PC-3 (cell line): ENCODE measurements around the gene CDH4.

Experiments used
- EZH2 ChIP-seq: fragments of 300-600 bp; sonication (generic); IDR thresholded peaks from one replicate; pipeline ENCODE4 v1.6.1; 2017; ENCODE audit warnings: antibody characterized with exemption, mild to moderate bottlenecking, low read length; ENCODE audit not compliant: unreplicated experiment
- TF ChIP-seq, protein P1 (sequence below): fragments of 300-600 bp; sonication (generic); conservative IDR thresholded peaks from 2 replicates; pipeline ENCODE4 v1.5.1; 2017; ENCODE audit warnings: antibody characterized with exemption, low read depth, mild to moderate bottlenecking, low read length

DNA sequence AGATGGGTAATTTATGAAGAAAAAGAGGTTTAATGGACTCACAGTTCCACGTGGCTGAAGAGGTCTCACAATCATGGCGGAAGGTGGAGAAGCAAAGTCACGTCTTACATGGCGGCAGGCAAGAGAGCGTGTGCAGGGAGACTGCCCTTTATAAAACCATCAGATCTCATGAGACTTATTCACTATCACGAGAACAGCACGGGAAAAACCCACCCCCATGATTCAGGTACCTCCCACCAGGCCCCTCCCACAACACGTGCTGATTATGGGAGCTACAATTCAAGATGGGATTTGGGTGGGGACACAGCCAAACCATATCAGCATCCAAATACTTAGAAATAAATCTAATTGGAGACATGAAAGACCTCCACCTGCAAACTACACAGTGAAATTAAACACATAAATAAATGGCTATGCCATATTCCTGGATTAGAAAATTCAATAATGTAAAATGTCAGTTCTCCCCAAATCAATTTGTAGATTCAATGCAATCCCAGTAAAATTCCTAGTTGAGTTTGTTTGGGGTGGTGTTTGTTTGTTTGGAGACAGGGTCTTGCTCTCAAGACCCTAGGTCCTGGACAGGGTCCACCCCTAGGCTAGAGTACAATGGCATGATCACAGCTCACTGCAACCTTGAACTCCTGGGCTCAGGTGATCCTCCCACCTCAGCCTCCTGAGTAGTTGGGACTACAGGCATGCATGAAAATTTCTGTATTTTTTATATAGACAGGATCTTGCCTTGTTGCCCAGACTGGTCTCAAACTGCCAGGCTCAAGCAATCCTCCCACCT is 712.0 kb downstream of the CDH4 start:
- TF ChIP-seq, protein P1, sequence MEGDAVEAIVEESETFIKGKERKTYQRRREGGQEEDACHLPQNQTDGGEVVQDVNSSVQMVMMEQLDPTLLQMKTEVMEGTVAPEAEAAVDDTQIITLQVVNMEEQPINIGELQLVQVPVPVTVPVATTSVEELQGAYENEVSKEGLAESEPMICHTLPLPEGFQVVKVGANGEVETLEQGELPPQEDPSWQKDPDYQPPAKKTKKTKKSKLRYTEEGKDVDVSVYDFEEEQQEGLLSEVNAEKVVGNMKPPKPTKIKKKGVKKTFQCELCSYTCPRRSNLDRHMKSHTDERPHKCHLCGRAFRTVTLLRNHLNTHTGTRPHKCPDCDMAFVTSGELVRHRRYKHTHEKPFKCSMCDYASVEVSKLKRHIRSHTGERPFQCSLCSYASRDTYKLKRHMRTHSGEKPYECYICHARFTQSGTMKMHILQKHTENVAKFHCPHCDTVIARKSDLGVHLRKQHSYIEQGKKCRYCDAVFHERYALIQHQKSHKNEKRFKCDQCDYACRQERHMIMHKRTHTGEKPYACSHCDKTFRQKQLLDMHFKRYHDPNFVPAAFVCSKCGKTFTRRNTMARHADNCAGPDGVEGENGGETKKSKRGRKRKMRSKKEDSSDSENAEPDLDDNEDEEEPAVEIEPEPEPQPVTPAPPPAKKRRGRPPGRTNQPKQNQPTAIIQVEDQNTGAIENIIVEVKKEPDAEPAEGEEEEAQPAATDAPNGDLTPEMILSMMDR = no peak
- TF ChIP-seq EZH2 = no peak
